Measurements from ENCODE around the gene SAMD11.
A peak's percentile ranks its signal among the peaks of the same experiment; 100 is the strongest.

Gene SAMD11

GRCh38 chr1:955474-955873 is 31.8 kb downstream of the SAMD11 start:
- TF ChIP-seq CTCF (conservative IDR thresholded peaks at IDR 0.05; ENCODE audit: low read depth, low read length) = no peak
- no peak overlapping the region for H3K4me3 ChIP-seq (ENCODE audit: low read length)
- DNase-seq (ENCODE audit: low read depth) = no peak

- no peak overlapping the region for H3K4me3 ChIP-seq (ENCODE audit: low read length)
Measured at GRCh38 chr1:956636-957035, 32.9 kb downstream of the SAMD11 start.

GRCh38 chr1:958823-959730 is 35.4 kb downstream of the SAMD11 start, which contains the start of gene NOC2L:
Gene NOC2L (minus strand): TSS chr1:959256. CDS start chr1:959240, 16 bp downstream.
- DNase-seq (ENCODE audit: low read depth) = no peak
- peak within 1 kb of the TSS; percentile 99 for H3K4me3 ChIP-seq (ENCODE audit: low read length)
- TF ChIP-seq CTCF (conservative IDR thresholded peaks at IDR 0.05; ENCODE audit: low read depth, low read length) = no peak

More at GRCh38 chr1:956636-957035, 32.9 kb downstream of the SAMD11 start:
- TF ChIP-seq CTCF (conservative IDR thresholded peaks at IDR 0.05; ENCODE audit: low read depth, low read length) = no peak
- DNase-seq (ENCODE audit: low read depth) = no peak

GRCh38 chr1:959731-960362 is 36.1 kb downstream of the SAMD11 start:
- no peak for TF ChIP-seq CTCF (conservative IDR thresholded peaks at IDR 0.05; ENCODE audit: low read depth, low read length)
- H3K4me3 ChIP-seq (ENCODE audit: low read length) = peak overlapping the region; percentile 39
- DNase-seq (ENCODE audit: low read depth) = no peak

- no peak for TF ChIP-seq CTCF (conservative IDR thresholded peaks at IDR 0.05; ENCODE audit: low read depth, low read length)
- H3K4me3 ChIP-seq (ENCODE audit: low read length) = peak within 1 kb of the TSS; percentile 39
- no peak for DNase-seq (ENCODE audit: low read depth)
Measured at GRCh38 chr1:960363-961131, 36.8 kb downstream of the SAMD11 start, which contains the start of gene KLHL17. Gene KLHL17 (plus strand): TSS chr1:960584. CDS start chr1:960694, 110 bp downstream.

GRCh38 chr1:961132-961669 is 37.5 kb downstream of the SAMD11 start:
- TF ChIP-seq CTCF (conservative IDR thresholded peaks at IDR 0.05; ENCODE audit: low read depth, low read length) = no peak
- DNase-seq (ENCODE audit: low read depth) = no peak
- H3K4me3 ChIP-seq (ENCODE audit: low read length) = peak overlapping the region; percentile 39
